ENCODE results near the gene EEF1AKMT4.

The EEF1AKMT4 gene

GRCh38 chr3:184236033-184236410, 13.4 kb upstream of the EEF1AKMT4 start:
- DNase-seq: no peak

- no peak for DNase-seq
These were observed 12.8 kb upstream of the EEF1AKMT4 start for GRCh38 chr3:184236636-184237035.

GRCh38 chr3:184237211-184237610, 12.3 kb upstream of the EEF1AKMT4 start:
- DNase-seq: no peak

- DNase-seq: no peak
These were observed 11.7 kb upstream of the EEF1AKMT4 start for GRCh38 chr3:184237807-184238206.

GRCh38 chr3:184238246-184238818, 11.1 kb upstream of the EEF1AKMT4 start:
- no peak for DNase-seq

GRCh38 chr3:184239221-184239620, 10.3 kb upstream of the EEF1AKMT4 start:
- no peak for DNase-seq

- no peak for DNase-seq
These were observed 9.8 kb upstream of the EEF1AKMT4 start for GRCh38 chr3:184239708-184240107.

GRCh38 chr3:184240384-184241140, 8.9 kb upstream of the EEF1AKMT4 start:
- DNase-seq: no peak

- DNase-seq: no peak
These were observed 8.4 kb upstream of the EEF1AKMT4 start for GRCh38 chr3:184241141-184241446.

- peak; percentile 53 for DNase-seq
These were observed 7.8 kb upstream of the EEF1AKMT4 start for GRCh38 chr3:184241447-184242296.

GRCh38 chr3:184242297-184242685, 7.2 kb upstream of the EEF1AKMT4 start:
- DNase-seq: no peak

GRCh38 chr3:184248454-184249411, 739 bp upstream of the EEF1AKMT4 start, which contains the start of gene ALG3:
ALG3 (minus strand) TSS chr3:184248962; CDS start chr3:184248940, 22 bp downstream.
- DNase-seq: peak; percentile 77

GRCh38 chr3:184250167-184250828, 826 bp downstream of the EEF1AKMT4 start:
- peak; percentile 96 for DNase-seq

- DNase-seq: no peak
These were observed 6.0 kb downstream of the EEF1AKMT4 start for GRCh38 chr3:184255291-184256039.

- DNase-seq: no peak
These were observed 7.8 kb downstream of the EEF1AKMT4 start for GRCh38 chr3:184257083-184257915.

- DNase-seq: no peak
These were observed 9.5 kb downstream of the EEF1AKMT4 start for GRCh38 chr3:184258926-184259325.

- peak; percentile 9 for DNase-seq
These were observed 10.0 kb downstream of the EEF1AKMT4 start for GRCh38 chr3:184259396-184259877.

- DNase-seq: peak; percentile 24
These were observed 10.6 kb downstream of the EEF1AKMT4 start for GRCh38 chr3:184259878-184260723.

- no peak for DNase-seq
These were observed 11.3 kb downstream of the EEF1AKMT4 start for GRCh38 chr3:184260724-184261269.

All from DMS79 treated with DMSO at 0.1 percent for 48 hours (cell line).